ENCODE results near the gene CHST12. TPM values are rescaled to one million over a fixed set of nuclear protein-coding genes. Genes with fewer than 3 reads are reported as not detected.

CHST12 gene
- total and polyA plus RNA-seq, 2 of the 4 experiments (the other 2 are of a cell fraction): 3.8 to 27.0 TPM

- Histone ChIP-seq H4K91ac (ENCODE audit: insufficient read depth, low read depth, low read length) (no peak overlapping the region), H3K9ac (ENCODE audit: low read depth, low read length) (no peak overlapping the region), H4K8ac (ENCODE audit: low read depth in 2 of 2, low read length in 2 of 2) (no peak overlapping the region), H2AK5ac (ENCODE audit: low read depth, low read length) (no peak overlapping the region), H3K23ac (ENCODE audit: low read depth, low read length) (no peak overlapping the region), H2BK20ac (ENCODE audit: low read depth, low read length) (no peak overlapping the region), H4K20me1 (ENCODE audit: insufficient read depth, low read length) (no peaks in the 10 kb centered on the region), H2BK120ac (ENCODE audit: low read depth, low read length) (no peak overlapping the region), H3K36me3 (ENCODE audit: control insufficient read depth, insufficient read depth, low read length) (no peaks in the 10 kb centered on the region), H2BK15ac (ENCODE audit: low read depth, low read length) (no peak overlapping the region), H3K4ac (ENCODE audit: low read depth, low read length) (no peak overlapping the region), H3K27me3 (ENCODE audit: control insufficient read depth, insufficient read depth, low read length) (peaks cover 13% of the 10 kb centered on the region; the same call in 1 of the 2 replicates), H2AFZ (replicated peaks; ENCODE audit: low read length, poor library complexity) (no peak overlapping the region), H3K4me2 (ENCODE audit: low read depth, low read length) (no peak overlapping the region), H3K18ac (ENCODE audit: low read depth, low read length) (no peak overlapping the region), H3K79me1 (ENCODE audit: low read depth in 1 of 2, low read length in 2 of 2) (no peaks in the 10 kb centered on the region), H3K14ac (replicated peaks; ENCODE audit: low read depth, low read length) (no peak overlapping the region), H3K56ac (ENCODE audit: extremely low read depth, insufficient read depth, low read length) (no peak overlapping the region), H3K9me1 (ENCODE audit: insufficient read depth, low read length) (no peaks in the 10 kb centered on the region), H3K27ac (ENCODE audit: insufficient read depth, low read length) (no peak overlapping the region), H2BK5ac (ENCODE audit: low read depth, low read length, poor library complexity, severe bottlenecking) (no peak overlapping the region), H3K4me1 (ENCODE audit: control insufficient read depth, insufficient read depth, low read length) (no peaks in the 10 kb centered on the region), H2AK9ac (replicated peaks; ENCODE audit: low read depth, low read length, poor library complexity) (peak overlapping the region; percentile 42), H3K4me3 (ENCODE audit: insufficient read depth, low read depth, low read length) (no peak overlapping the region), H3K9me3 (ENCODE audit: control insufficient read depth, insufficient read depth, low read length) (peaks cover 5% of the 10 kb centered on the region; the same call in 1 of the 2 replicates), H4K5ac (ENCODE audit: low read depth, low read length) (no peak overlapping the region)
- intact Hi-C loops (cut with micrococcal nuclease): no loop called here
- dilution Hi-C loops (cut with HindIII; ENCODE audit: low sequenced_read_pairs, unreplicated experiment): no loop called here
- ATAC-seq (ENCODE audit: low read depth) (no peak), DNase-seq (peak; percentile 8)
- 33% methylated on average over 12 of the region's 21 CpGs; no CpG with 5 or more reads in 1 of the 2 experiments for WGBS, 2 experiments (ENCODE audit: extremely low coverage in 2 of 2, insufficient read length in 1 of 2)
- POLR2A ChIA-PET (ENCODE audit: unreplicated experiment): interaction anchor here (0.5 kb wide), 1 partner anchor 145 kb away, joined by 3 read pairs; no protein-coding TSS in a partner anchor
- TF ChIP-seq NFE2L2 (IDR thresholded peaks at IDR 0.05; ENCODE audit: low read depth, low read length): no peak
- no peak for TF ChIP-seq BHLHE40 (IDR thresholded peaks at IDR 0.05; ENCODE audit: low read depth, low read length)
- TF ChIP-seq MAZ (IDR thresholded peaks at IDR 0.05; ENCODE audit: borderline replicate concordance, low read depth, low read length): no peak
- no peak for TF ChIP-seq FOS (IDR thresholded peaks at IDR 0.05; ENCODE audit: low read depth, low read length)
- TF ChIP-seq RCOR1 (IDR thresholded peaks at IDR 0.05; ENCODE audit: insufficient replicate concordance, low read length): no peak
- no peak for TF ChIP-seq RAD21 (IDR thresholded peaks at IDR 0.05; ENCODE audit: low read length)
- TF ChIP-seq MAFK (IDR thresholded peaks at IDR 0.05; ENCODE audit: low read depth, low read length): no peak
- in situ Hi-C loops (cut with MboI; ENCODE audit: low sequenced_read_pairs): no loop called here
- CTCF ChIA-PET: interaction anchor here (1.0 kb wide), 1 partner anchor 92 kb away, joined by 4 read pairs; no protein-coding TSS in a partner anchor
- no TSS peak for BruUV-seq (replicated peaks)
These were observed 76.6 kb downstream of the CHST12 start for GRCh38 chr7:2480070-2480408.

Measured in IMR-90 (cell line).